ENCODE measurements around the gene LCN2. TPM values are rescaled to one million over a fixed set of nuclear protein-coding genes. Genes with fewer than 3 reads are reported as not detected.
A peak's percentile ranks its signal among the peaks of the same experiment; 100 is the strongest.

LCN2 gene
- total and polyA plus RNA-seq, 9 of the 15 experiments (the other 6 are each of a cell fraction or from before 2014, with no cell fraction given) = 0.10 to 1.2 (median 0.44) TPM; not detected in 1

GRCh38 chr9:128117613-128118471, 31.4 kb upstream of the LCN2 start (continued):
- TF ChIP-seq MAX (CRISPR knock-in tag; IDR thresholded peaks at IDR 0.05) = 0 out of 2 replicates have a peak, but pooled peaks have one; percentile 48

- CTCF ChIA-PET (ENCODE audit: low intra/inter-chr PET ratio) = interaction anchor here (0.6 to 3.3 kb wide), 4 partner anchors 39 to 181 kb away, joined by 4 to 57 read pairs (median 4); partner anchors contain the start of gene DPM2
- BruUV-seq (replicated peaks) = no TSS peak
- POLR2A ChIA-PET = interaction anchor here (0.6 to 1.2 kb wide), 4 partner anchors 9 to 958 kb away, joined by 3 to 5 read pairs (median 4); partner anchors contain the start of gene PTGES2
- H2AFZ ChIP-seq (ENCODE audit: low read depth, low read length) = no peak overlapping the region
- peak overlapping the region; percentile 43; the same call in 1 of the 2 replicates for H3K4me2 ChIP-seq (ENCODE audit: insufficient read depth, low read length)
- no peaks in the 10 kb centered on the region; the same call in 2 of the 3 replicates for H3K79me2 ChIP-seq (ENCODE audit: control insufficient read depth, insufficient read depth, low read length)
- no peaks in the 10 kb centered on the region for H3K27me3 ChIP-seq (ENCODE audit: control insufficient read depth in 2 of 2, insufficient read depth in 2 of 2, low read length in 2 of 2)
- 33% methylated on average over 3 of the region's 3 CpGs for WGBS (ENCODE audit: insufficient coverage, low coverage, missing lambda C conversion rate)
- no peaks in the 10 kb centered on the region; the same call in 1 of the 2 replicates for H3K9me3 ChIP-seq (replicated peaks; ENCODE audit: control insufficient read depth, insufficient read depth, low read depth, low read length)
- no peaks in the 10 kb centered on the region for H4K20me1 ChIP-seq (replicated peaks; ENCODE audit: control insufficient read depth, insufficient read depth, low read length)
- in situ Hi-C loops (cut with MboI) (loop anchor here (5.0 kb wide), 1 partner anchor 181 kb away; the partner anchor contains the start of gene DPM2), intact Hi-C loops (cut with micrococcal nuclease) (loop anchor here (5.0 kb wide), 3 partner anchors 36 to 81 kb away; partner anchors contain the start of genes NAIF1 and SLC25A25)
- no peak overlapping the region for H3K4me3 ChIP-seq
- H3K9me1 ChIP-seq (ENCODE audit: control insufficient read depth, insufficient read depth, low read length) = no peaks in the 10 kb centered on the region
- DNase-seq (ENCODE audit: extremely low read depth in 1 of 4, low spot score in 3 of 4) = no peak
- peaks cover 56% of the 10 kb centered on the region; the same call in 2 of the 3 replicates for H3K36me3 ChIP-seq (ENCODE audit: control insufficient read depth, insufficient read depth, low read length)
- no peak overlapping the region for H3K27ac ChIP-seq (ENCODE audit: extremely low read depth, low read depth, low read length)
- no peak for FAIRE-seq
- ATAC-seq = no peak
- H3K4me1 ChIP-seq (replicated peaks in 1 of 2; ENCODE audit: control insufficient read depth in 2 of 2, insufficient read depth in 2 of 2, low read length in 2 of 2) = peaks cover 24 to 74% of the 10 kb centered on the region in 2 experiments; a peak in 4 of 5 replicates
- H3K9ac ChIP-seq (ENCODE audit: insufficient read depth in 1 of 2, low read depth in 2 of 2, low read length in 2 of 2) = 0 out of 4 replicates have a peak overlapping the region, but pooled peaks of 1 of the 2 experiments have one; percentile 82
- TF ChIP-seq POLR2A (conservative IDR thresholded peaks at IDR 0.05) (peak; percentile 69), ZNF398 (CRISPR knock-in tag; IDR thresholded peaks at IDR 0.05) (no peak), RERE (CRISPR knock-in tag; IDR thresholded peaks at IDR 0.05; ENCODE audit: borderline replicate concordance) (no peak), HDAC1 (IDR thresholded peaks at IDR 0.05) (peak in 1 of 2 experiments; percentile 62; a peak in 2 of 4 replicates), TAL1 (IDR thresholded peaks at IDR 0.05) (no peak), SUPT5H (IDR thresholded peaks at IDR 0.05) (peak; percentile 78), KDM1A (IDR thresholded peaks at IDR 0.05) (peak; percentile 80), POLR2B (IDR thresholded peaks at IDR 0.05; ENCODE audit: low read depth, partially characterized antibody) (peak; percentile 66), CTBP1 (IDR thresholded peaks at IDR 0.05; ENCODE audit: borderline replicate concordance) (peak; percentile 46; the same call in 1 of the 2 replicates), OTX1 (CRISPR knock-in tag; IDR thresholded peaks at IDR 0.05) (0 out of 2 replicates have a peak, but pooled peaks have one; percentile 33)
Measured at GRCh38 chr9:128118472-128118857, 30.8 kb upstream of the LCN2 start.
